NCI-H146 treated with DMSO at 0.1 percent for 48 hours (cell line): Measurements from ENCODE around the gene CDC73.
"Not testable (repeated sequence)": the region's sequence is repeated elsewhere in the genome, so short reads cannot be mapped to it uniquely, and the experiment has no call there.

Source experiments
- DNase-seq: peaks from one replicate; lab custom pipeline; 2025; ENCODE audit not compliant: unreplicated experiment; lab: John Stamatoyannopoulos, UW

CDC73 gene

DNA sequence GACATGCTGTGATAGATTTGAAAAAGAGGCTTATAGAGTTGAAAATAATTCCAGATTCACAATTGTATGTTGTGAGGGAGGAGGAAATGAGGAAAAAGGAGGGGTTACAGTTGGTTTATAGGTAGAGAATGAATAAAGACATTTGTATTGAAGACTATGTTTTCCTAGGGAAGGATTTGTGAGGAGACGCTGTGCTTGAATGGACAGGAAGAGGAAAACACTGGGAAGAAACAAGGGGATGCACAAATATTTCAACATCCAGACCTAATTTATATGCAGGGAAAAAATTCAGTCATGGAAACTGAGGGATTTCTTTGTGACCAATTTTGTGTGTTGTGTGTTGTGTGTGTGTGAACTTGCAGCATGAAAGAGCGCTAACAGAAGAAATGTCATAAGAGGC, 157.1 kb downstream of the CDC73 start:
- no peak for DNase-seq

DNA sequence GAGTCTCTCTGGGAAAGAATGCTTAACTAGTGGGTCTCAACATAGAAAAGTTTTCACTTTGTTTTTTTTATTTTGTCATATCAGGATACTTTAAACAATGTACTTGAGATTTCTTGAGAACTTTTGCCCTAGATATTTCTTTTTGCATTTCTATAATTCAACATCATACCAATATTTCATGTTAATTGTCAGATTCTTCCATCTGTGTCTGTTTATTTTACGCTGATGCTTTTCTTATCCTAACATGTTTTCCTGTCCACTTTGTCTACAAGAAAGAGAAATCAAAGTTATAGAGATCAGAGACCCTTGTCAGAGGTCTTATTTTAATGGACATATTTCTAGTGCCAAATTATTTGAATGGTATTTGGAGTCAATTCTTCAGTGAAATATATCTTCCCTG, 160.1 kb downstream of the CDC73 start:
- DNase-seq = no peak

DNA sequence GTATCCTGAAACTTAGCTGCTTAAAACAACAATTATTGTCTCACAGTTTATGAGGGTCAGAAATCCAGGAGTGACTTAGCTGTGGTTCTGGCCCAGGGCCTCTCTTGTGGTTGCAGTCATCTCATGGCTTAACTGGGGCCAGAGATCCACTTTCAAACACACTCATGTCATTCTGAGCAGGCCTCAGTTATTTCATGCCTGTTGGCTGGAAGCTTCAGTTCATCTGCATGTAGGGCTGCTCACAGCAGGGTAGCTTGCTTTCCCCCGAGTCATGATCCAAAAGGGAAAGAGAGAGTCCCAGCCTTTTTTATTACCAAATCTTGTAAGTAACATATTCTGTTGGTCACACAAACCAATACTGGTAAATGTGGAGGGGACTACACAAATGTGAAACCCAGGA, 161.2 kb downstream of the CDC73 start:
- DNase-seq = no peak

DNA sequence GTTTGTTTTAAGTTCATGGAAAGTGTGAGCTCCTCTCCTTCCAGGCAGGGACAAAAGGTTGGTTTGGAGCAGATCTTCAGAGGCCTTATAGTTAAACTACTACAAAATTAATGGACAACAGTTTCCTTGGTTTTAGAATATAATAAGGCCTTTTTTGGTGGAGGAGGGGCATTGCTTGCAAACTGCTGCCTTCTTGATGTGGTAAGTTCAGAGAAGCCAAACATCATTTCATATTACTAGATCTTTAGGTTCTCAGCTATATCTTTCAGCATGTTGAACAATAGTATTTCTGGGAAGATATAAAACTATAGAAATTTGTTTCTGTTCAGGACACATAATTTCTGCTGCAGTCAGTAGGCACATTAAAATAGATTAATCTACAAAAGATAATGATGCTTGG, 162.4 kb downstream of the CDC73 start:
- no peak for DNase-seq

DNA sequence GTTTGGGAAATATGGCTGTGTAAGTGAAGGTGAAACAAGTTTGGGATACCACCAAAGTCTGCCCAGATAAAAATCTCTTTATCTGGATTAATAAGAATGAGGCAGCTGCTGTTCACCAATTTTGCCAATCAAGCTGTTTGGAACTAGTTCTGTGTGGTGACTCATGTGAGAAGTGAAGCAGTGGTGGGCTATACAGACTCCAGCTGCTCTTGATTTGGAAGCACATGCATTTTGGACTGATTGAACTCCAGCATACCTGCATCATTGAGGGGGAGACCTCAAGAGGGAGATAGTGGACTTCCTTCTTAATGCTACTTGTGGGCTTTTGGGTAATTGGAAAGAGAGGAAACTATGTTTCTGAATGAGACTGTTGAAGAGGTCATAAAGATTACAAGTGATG, 163.8 kb downstream of the CDC73 start:
- no peak for DNase-seq

DNA sequence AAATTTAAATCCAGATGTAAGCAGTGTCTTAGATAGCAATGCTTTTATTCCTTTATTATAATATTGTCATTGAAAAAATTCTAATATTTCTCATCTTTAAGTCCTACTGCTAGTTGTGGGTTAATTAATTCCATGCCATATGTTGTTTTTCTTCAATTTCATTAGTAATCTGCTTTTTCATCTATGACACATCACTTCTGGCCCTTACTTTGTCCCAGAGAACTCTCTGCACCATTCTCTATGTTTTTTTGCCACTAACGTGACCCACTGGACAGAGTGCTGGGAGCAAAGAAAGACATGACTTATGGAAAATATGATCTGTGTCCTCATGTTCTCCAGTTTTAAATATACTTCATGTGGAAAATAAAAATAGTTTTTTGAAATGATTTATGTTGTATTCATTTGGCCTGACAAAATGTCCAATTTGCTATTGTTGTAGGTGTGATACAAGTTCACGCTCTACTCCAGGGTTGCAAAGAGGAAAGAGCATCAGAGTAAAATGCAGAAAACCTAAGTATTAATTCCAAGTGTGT, 166.8 kb downstream of the CDC73 start:
- DNase-seq = not testable (repeated sequence)

DNA sequence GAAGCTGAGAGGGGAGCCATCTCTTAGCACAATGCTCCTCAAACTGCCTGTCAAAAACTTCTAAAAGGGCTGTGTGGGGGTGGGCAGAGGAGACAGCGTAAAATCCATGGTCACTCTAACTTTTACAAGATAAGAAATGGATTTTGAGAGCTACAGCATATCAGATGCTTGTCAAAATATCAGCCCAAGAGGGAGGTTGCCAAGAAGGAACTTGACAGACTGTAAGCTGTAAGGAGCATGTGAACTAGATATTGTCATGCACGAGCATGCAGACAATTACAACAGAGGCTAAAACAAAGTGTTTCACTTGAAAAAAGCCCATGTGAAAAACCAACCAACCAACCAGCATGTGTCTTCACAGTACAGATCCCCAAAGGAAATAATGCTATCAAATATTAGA, 171.9 kb downstream of the CDC73 start:
- no peak for DNase-seq

DNA sequence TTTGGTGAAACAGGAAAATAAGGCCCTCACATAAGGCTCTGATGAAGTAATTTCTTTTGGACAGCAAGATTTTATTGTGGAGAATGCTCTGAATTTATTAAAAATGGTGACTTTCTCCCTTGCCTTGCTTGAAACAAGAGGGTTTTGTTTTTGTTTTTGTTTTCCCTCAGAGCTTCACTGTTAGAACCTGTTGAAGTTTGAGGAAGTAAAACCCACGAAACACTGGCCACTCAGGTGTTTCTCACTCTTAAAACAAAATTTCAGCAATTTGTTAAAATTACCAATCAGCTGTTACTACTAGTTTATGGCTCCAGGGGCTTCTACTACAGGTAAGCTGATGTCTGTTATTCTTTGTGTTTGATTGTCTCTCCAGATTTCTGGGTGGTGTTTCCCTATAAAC, 177.2 kb downstream of the CDC73 start:
- no peak for DNase-seq

DNA sequence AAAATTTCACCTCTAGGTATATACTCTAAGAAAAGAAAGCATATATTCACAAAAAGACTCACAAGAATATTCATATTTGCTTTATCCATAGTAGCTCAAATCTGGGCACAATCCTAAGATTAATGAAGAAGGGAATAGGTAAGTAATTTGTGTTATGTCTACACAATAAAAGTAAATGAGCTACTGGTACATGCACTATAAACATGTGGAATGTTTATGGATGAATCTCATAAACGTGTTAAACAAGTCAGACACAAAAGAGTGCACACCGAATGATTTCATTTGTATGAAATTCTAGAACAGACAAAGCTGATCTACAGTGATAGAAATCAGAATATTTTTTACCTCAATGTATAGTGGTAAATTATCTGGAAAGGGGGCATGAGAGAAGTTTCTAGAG, 179.9 kb downstream of the CDC73 start:
- DNase-seq = no peak

DNA sequence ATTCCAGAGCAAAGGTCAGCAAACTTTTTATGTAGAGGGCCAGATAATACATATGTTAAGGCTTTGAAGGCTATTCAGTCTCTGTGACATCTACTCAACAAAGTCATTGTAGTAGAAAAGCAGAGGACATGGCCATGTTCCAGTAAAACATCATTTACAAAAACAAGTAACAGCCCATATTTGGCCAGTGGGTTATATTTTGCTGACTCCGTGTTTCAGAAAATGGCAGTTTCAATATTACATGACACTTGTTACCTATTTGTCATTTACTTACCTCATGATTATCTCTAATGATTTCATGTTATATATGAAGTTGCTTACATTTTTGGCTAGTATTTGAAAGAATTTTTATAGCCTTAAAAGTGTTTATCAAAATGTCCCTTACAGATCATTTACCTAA, 182.0 kb downstream of the CDC73 start:
- DNase-seq = no peak
